GM21515 (cell line): ENCODE data around the gene MACROD1.

ENCODE experiments used
- ATAC-seq: cut with Tn5 transposase; IDR thresholded peaks from one replicate; pipeline ENCODE4 v1.9.1; 2021; ENCODE audit not compliant: unreplicated experiment

Gene MACROD1

DNA sequence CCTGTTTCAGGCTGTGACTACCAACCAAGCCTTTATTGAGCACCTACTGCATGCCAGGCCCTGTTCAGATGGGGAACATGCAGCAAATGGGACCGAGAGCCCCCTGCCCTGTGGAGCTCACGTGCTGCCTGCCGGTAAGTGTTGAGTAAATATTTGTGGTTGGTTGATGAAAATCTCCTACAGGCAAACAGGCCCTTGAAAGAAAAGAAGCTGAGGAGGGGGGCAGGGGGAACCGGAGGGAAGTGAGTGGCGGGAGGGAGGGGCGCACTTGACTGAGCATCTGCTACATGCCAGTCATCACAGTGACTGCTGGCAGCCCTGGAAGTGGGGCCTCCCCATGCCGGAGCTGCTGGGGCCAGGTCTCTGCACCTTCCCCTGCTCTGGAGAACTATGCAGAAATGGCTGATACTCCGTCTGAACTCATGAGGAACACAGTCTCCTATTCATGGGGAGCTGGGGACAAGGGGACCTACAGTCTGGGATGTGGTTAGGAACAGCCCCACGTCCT, 34.2 kb downstream of the MACROD1 start:
- no peak for ATAC-seq

GRCh38 chr11:64130618-64131017, 35.3 kb downstream of the MACROD1 start:
- no peak for ATAC-seq

DNA sequence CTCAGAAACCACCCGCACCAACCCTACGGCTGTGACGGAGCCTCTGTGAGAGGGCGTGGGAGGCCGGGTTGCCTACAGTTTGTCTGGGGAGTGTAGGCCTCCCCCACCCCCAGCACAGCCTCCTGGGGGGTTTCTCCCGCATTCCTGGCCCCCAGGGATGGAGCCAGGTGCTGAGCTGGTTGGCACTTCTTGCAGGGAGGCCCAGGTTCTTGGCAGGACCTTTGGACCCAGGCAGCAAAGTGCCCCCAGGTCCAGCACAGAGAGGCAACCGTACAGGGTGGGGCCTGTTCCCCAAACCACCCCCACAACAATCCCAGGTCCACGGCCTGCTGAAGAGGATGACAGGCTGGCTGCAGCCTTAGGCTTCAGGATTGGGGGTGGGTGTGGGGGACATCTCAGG, 36.5 kb downstream of the MACROD1 start:
- ATAC-seq, result no peak

DNA sequence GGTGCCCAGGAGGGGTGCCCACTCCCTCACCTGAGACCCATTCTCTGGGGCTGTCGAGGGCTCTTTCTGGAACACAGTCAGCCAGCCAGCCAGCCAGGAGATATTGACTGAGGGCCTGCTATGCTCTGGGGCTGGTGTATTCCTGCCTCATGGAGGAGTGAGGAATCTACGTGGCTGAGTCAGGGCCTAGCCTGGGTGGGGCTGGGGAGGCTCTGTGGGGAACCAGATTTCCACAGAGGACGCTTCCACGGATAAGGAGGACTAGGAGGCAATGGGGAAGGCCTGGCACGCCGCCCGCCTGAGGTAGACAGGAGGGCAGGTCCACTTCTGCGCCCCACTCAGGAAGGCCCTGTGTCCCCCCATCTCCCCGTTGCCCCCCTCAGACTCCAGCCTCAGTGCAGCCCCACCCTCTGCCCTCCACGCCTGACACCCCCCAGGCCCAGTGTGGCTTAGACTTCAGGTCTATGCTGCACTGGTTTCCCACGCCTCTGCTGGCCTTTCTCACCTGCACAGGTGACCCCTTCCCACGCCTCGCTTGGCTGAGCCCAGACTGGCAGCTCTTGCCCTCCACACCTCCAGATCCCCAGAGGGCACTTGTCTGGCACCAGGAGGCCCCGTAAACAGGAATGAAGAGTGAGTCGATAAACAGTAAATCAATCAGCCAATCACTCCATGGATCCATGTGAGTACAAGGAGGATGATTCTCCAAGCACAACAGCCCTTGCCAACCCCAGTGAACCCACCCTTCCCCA, 37.5 kb downstream of the MACROD1 start:
- ATAC-seq, result no peak

GRCh38 chr11:64127267-64128072, 38.4 kb downstream of the MACROD1 start:
- ATAC-seq, result no peak

GRCh38 chr11:64126796-64127195, 39.1 kb downstream of the MACROD1 start:
- no peak for ATAC-seq

DNA sequence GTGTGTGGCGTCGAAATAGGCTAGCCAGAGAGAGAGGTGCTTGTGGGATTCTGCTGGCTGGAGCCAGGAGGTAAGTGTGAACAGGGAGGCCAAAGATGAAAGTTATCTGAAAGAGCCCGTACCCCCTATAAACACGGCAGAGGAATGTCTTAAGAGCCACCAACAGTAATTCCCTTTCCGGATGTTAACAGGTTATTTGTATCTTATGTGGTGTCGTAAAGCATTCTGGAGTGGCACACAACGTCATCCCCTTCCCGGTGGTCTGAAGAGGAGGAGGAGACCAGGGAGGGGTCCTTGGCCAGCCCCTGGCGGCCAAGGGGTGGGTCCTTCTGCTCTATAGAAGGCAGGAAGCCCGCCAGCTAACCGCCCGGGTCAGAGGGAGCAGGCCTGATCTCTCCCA, 39.5 kb downstream of the MACROD1 start:
- ATAC-seq, result no peak

GRCh38 chr11:64125676-64126075, 40.2 kb downstream of the MACROD1 start:
- ATAC-seq, result no peak

DNA sequence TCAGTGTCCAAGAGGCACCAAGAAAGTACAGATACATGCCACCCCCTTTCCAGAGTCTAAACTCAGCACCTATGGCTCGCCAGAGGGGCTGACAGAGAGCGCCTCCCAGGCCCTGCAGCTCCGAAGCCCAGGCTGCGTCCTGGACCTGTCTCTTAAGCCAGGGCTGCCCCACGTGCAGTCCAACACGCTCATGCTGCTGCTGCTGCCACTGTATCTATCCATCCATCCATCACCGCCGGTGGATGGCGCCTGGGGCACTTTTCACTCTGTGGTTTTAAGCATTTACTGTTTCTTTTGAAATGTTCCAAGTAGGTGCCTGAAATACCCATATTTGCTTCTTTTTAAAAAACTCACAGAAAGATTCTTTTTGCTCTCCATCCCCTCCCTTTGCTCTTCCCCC, 41.8 kb downstream of the MACROD1 start:
- ATAC-seq, result no peak

- ATAC-seq, result no peak
Observed at GRCh38 chr11:64123679-64124078, 42.2 kb downstream of the MACROD1 start.

DNA sequence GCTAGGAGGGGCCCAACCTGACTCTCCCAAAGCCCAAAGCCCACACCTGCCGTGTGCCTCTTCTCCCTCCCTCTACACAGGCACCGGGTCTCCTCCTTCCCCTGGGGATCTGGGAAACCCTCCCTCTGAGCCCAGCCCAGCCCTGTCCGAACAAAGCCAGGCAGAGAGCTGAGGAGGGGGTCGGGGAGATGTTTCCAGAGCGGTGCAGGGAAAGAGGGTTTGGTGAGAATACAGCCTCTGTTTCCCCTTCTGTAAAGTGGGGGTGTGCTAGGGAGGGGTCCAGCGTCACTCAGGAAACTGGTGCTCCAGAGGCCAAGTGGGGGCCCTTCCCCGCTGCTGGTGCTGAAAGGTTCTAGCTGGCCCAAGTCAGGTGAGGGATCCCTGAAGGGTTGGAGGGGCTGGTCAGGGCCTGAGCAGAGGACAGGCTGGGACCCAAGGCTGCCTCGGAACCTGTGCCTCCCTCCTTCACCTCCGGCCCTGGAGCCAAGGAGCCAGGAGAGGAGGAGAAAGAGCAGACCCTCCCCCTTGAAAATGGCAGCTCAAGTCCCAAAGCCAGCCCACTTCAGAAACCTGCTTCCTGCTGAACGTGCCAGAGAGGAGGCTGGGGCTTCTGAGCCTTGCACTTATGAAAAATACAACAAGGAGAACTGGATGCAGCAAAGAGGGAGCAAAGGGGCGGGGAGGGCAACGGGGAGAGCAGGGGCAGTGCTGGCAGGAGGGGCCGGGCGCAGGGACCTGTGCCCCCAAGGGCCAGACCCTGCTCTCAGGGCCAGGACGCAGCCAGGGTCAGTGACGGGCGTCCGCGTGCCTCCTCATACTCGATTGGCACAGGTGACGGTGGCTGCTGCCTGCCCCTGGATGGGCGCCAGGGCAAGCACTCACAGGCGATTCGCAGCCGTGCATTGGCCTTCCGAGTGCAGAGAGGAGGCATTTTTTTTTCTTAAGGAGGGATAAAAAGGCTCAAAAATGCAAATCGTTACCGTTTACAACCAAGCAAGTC, 43.2 kb downstream of the MACROD1 start:
- no peak for ATAC-seq

- no peak for ATAC-seq
Observed at GRCh38 chr11:64121663-64122410, 44.1 kb downstream of the MACROD1 start.

DNA sequence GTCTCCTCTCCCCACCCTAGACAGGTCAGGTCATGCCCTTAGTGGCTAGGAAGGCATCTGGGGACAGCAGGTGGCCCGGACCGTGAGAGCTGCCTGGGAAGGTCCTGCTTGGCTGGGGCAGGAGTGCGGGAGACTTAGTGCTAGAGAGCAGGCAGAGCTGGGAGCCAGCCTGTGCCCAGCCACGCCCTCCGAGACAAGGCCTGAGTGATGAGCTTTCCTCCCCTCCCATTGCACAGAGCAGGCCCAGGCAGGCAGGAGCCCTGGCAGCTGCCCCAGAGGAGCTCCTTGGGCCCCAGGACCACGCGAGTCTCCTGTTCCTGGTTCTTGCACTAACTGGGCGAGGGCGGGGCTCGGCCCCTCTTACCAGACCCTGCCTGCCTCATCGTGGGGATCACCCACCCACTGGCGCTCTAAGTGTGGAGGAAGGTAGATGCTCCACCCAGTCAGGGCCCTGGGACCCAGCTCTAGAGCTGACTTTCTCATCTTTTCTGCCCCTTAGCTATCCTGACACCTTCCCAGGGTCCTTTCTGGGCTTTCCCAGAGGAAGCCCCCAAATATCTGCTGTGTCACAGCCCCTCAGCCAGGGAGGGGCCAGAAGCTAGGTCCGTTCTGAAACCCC, 44.9 kb downstream of the MACROD1 start:
- ATAC-seq, result no peak

DNA sequence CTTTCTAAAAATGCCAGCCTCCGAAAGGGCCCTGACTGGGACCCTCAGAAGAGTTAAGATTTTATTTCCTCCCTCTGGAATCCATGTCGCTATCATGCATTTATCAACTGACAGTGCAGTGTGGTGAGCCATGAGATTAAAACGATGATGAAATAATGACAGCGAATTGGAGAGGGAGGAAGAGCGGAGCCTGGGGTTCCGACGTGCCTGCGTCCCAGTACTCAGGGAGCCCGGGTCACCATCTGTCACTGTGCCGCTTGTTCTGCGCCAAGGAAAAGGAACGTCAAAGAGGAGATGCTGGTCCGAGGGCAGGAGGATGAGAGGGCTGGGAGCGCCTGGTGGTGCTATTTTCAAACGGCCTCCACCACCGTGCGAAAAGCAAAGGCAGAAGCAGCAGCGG, 46.2 kb downstream of the MACROD1 start:
- no peak for ATAC-seq

DNA sequence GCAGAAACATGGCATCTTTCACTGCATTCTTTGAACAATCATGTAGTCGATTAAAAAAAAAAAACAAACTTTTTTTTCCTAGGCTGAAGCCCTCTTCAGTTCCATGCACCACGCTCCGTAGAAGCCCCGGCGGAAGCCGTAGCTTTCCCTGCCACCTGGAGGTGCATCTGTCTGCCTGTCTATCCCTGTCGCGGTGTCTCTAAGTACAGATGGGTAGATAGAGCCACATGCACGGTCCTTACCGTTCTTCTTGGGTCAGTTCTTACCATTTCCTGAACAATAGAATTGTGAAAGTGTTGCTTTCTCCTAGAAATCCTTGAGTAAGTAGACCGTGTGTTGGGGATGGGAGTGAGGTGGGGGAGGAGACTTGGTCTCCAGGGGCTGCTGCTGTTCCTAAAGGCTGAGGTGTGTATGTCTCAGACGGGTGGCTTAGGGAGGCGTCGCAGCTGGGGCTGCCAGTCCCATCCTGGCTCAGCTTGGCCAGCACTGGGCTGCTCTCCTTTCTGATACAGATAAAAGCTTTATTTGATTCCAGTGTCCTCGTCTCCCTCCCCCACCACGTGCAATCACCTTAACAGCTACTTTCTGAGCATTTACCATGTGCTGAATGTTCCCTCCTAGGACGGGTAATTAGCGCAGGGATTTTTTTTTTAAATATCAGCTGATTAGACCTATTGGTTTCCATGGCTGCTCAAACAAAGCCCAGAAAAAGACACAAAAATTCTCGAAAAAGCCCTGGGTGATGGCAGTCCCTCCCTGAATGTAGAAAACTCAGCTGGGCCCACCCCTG, 46.8 kb downstream of the MACROD1 start:
- no peak for ATAC-seq

DNA sequence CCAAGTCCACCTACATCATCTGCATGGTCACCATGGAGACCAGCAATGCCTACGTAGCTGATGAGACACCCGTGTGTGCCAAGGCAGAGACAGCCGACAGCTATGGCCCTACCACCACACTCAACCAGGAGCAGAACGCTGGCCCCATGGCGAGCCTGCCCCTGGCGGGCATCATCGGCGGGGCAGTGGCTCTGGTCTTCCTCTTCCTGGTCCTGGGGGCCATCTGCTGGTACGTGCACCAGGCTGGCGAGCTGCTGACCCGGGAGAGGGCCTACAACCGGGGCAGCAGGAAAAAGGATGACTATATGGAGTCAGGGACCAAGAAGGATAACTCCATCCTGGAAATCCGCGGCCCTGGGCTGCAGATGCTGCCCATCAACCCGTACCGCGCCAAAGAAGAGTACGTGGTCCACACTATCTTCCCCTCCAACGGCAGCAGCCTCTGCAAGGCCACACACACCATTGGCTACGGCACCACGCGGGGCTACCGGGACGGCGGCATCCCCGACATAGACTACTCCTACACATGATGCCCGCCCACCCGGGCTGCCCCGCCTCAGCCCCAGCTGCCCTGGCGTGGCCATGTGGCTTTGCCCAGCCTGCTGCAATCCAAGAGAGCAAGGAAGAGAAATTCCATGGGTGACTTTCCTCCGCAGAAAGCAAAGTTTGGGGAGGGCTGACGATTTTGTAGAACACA, 48.0 kb downstream of the MACROD1 start:
- ATAC-seq, result no peak

- ATAC-seq, result no peak
Observed at GRCh38 chr11:64115531-64116522, 50.1 kb downstream of the MACROD1 start.
